Measurements from ENCODE around the gene SETD4.
"Not testable (repeated sequence)": the region's sequence is repeated elsewhere in the genome, so short reads cannot be mapped to it uniquely, and the experiment has no call there.

Gene SETD4

GRCh38 chr21:36060159-36060921, at the start of gene SETD4:
TSS of gene SETD4 (minus strand) at chr21:36060526. CDS start at chr21:36058888, 1,638 bp downstream.
- DNase-seq: peak; percentile 91

- DNase-seq: no peak
Observed at GRCh38 chr21:36109868-36110267, 49.5 kb upstream of the SETD4 start.

- no peak for DNase-seq
Observed at GRCh38 chr21:36105327-36105842, 45.1 kb upstream of the SETD4 start.

GRCh38 chr21:36104317-36105300, 44.3 kb upstream of the SETD4 start:
- peak; percentile 58 for DNase-seq

GRCh38 chr21:36103434-36103833, 43.1 kb upstream of the SETD4 start:
- DNase-seq: no peak

GRCh38 chr21:36100971-36101641, 40.8 kb upstream of the SETD4 start:
- no peak for DNase-seq

- DNase-seq: not testable (repeated sequence)
Observed at GRCh38 chr21:36099695-36100211, 39.4 kb upstream of the SETD4 start.

GRCh38 chr21:36099000-36099399, 38.7 kb upstream of the SETD4 start:
- no peak for DNase-seq

- no peak for DNase-seq
Observed at GRCh38 chr21:36098182-36098532, 37.8 kb upstream of the SETD4 start.

GRCh38 chr21:36097427-36098181, 37.3 kb upstream of the SETD4 start:
- no peak for DNase-seq

GRCh38 chr21:36096398-36097290, 36.3 kb upstream of the SETD4 start:
- DNase-seq: no peak

GRCh38 chr21:36093512-36093911, 33.2 kb upstream of the SETD4 start:
- no peak for DNase-seq

GRCh38 chr21:36092681-36093080, 32.4 kb upstream of the SETD4 start:
- DNase-seq: no peak

- no peak for DNase-seq
Observed at GRCh38 chr21:36089946-36090345, 29.6 kb upstream of the SETD4 start.

- no peak for DNase-seq
Observed at GRCh38 chr21:36087362-36088138, 27.2 kb upstream of the SETD4 start.

- DNase-seq: no peak
Observed at GRCh38 chr21:36082237-36082664, 21.9 kb upstream of the SETD4 start.

GRCh38 chr21:36080386-36080785, 20.1 kb upstream of the SETD4 start:
- no peak for DNase-seq

- no peak for DNase-seq
Observed at GRCh38 chr21:36079671-36080070, 19.3 kb upstream of the SETD4 start.

- DNase-seq: peak; percentile 41
Observed at GRCh38 chr21:36079010-36079649, 18.8 kb upstream of the SETD4 start.

- DNase-seq: no peak
Observed at GRCh38 chr21:36077758-36078157, 17.4 kb upstream of the SETD4 start.
